Heart right ventricle (tissue), 16 donors: ENCODE data around the gene DNAJC16. TPM values are rescaled to one million over a fixed set of nuclear protein-coding genes. Genes with fewer than 3 reads are reported as not detected.

Source experiments
- ATAC-seq, 8 donors: fragments of 200-7000 bp; cut with Tn5 transposase; one replicate each; pipeline ENCODE4 v1.9.1; 2020; ENCODE audit warnings: mild to moderate bottlenecking in 8 of 8, moderate library complexity in 8 of 8, moderate number of reproducible peaks in 1 of 8
- DNase-seq, 2 donors: peaks; one replicate each; pipeline ENCODE4 v3.0.0-alpha.2; 2020
- H3K27ac ChIP-seq, 10 donors: fragments of 200-600 bp; sonication (generic) in 2 of 10; one replicate each; pipeline versions ENCODE4 v1.5.0 to v1.8.0; 2020 to 2022; ENCODE audit warnings: mild to moderate bottlenecking in 3 of 10
- H3K27me3 ChIP-seq, 7 donors: fragments of 200-600 bp; one replicate each; pipeline ENCODE4 v1.8.0; 2021 to 2022; ENCODE audit warnings: mild to moderate bottlenecking in 2 of 7
- H3K36me3 ChIP-seq, 9 donors: fragments of 200-600 bp; sonication (generic) in 1 of 9; one replicate each; pipeline versions ENCODE4 v1.5.0 to v1.8.0; 2020 to 2022; ENCODE audit warnings: mild to moderate bottlenecking in 2 of 9
- H3K4me1 ChIP-seq, 9 donors: fragments of 200-600 bp; sonication (generic) in 1 of 9; one replicate each; pipeline versions ENCODE4 v1.5.0 to v1.8.0; 2020 to 2022; ENCODE audit warnings: mild to moderate bottlenecking in 4 of 9
- H3K4me3 ChIP-seq, 10 donors: fragments of 200-600 bp; sonication (generic) in 2 of 10; one replicate each; pipeline versions ENCODE4 v1.5.0 to v1.8.0; 2020 to 2022; ENCODE audit warnings: mild to moderate bottlenecking in 7 of 10, moderate library complexity in 2 of 10
- H3K9me3 ChIP-seq, 11 donors: fragments of 200-600 bp in 10 of 11; sonication (generic) in 2 of 11; one replicate each; pipeline versions ENCODE4 v1.5.0 to v1.8.0; 2013 to 2022; ENCODE audit warnings: mild to moderate bottlenecking in 2 of 11, control low read depth in 1 of 11, moderate library complexity in 1 of 11
- CTCF ChIP-seq, 9 donors: fragments of 200-600 bp; sonication (generic) in 2 of 9; IDR thresholded peaks; one replicate each; pipeline versions ENCODE4 v1.5.0 to v1.8.0; 2021 to 2022; ENCODE audit warnings: antibody characterized with exemption in 9 of 9, mild to moderate bottlenecking in 5 of 9, moderate library complexity in 1 of 9
- whole genome bisulfite sequencing, 2 donors: extraction: QIAGEN DNeasy Blood & Tissue Kit; methylation state at CpG; one replicate each; pipeline ENCODE4 v1.1.7; 2013; ENCODE audit warnings: inconsistent platforms in 1 of 2; 5-methylcytosine and 5-hydroxymethylcytosine counted together
- intact Hi-C, 10 donors: fragments of 100-400 bp; cut with DNase I; formaldehyde crosslinking; loops; one replicate each; pipeline versions ENCODE4 v1.11.1 to v1.14.2; 2022
- polyA plus RNA-seq, 2 donors: library from polyadenylated mRNA; stranded (reverse); fragments of 200-250 nt; gene quantifications; one replicate each; pipeline ENCODE4 v1.2.3, GENCODE V29; 2013
- total RNA-seq, 10 donors: library from RNA; stranded (reverse); fragmentation: NEBNext Ultra II Directional in 3 of 10; extraction: Animal tissue kit (Norgen Biotek cat#: 25700) in 3 of 10; gene quantifications; one replicate each; pipeline versions ENCODE4 v1.2.1 to v1.2.4, GENCODE V29; 2021 to 2023
- donor health status: Arrhythmogenic right ventricular cardiomyopathy.
- donor health status: ischemic (EF 13 %, LVEDD 7.1; RV severe dilation, severe dysfunction).
- donor health status: healthy with polysubstance abuse.
- donor health status: DM: no; HTN: yes; CAD: no.
- donor health status: DM: no; HTN: no; CAD: no.
- donor health status: ischemic (EF 25% LVEDD 6.9; RV normal size, moderate dysfunction).
- donor health status: ischemic (EF 25% LVEDD 5.7; RV mildly dilated, moderate dysfunction).
- donor health status: healthy.
- donor health status: DM: yes; HTN: yes; CAD: no.
- donor health status: Ischemic cardiomyopathy.
- donor health status: ischemic (EF 35%, LVEDD 5.7; RV mildly dilated, moderate dysfunction).
- donor health status: nonischemic (EF 11% LVEDD 7.7; RV severe dilation, severe dysfunction).
- donor health status: DM: yes; HTN: yes; CAD: no.
- donor health status: PGD.
- donor health status: ischemic (EF 29% LVEDD 5.4; RV normal size, mild dysfunction).
- donor health status: nonischemic (EF 23%, LVEDD 6.1; RV moderate dilation, normal function).

Gene DNAJC16
- total and polyA plus RNA-seq, 12 donors = 4.7 to 22.8 (median 18.3) TPM

- WGBS, 2 donors = 83 to 87% methylated on average over 18 of the region's 18 CpGs
- H3K4me3 ChIP-seq = no peak overlapping the region
- intact Hi-C loops = no loop called here
- peaks cover 3 to 84% (median 57%) of the 10 kb centered on the region in 9 donors for H3K36me3 ChIP-seq
- H3K4me1 ChIP-seq = no peaks in the 10 kb centered on the region
- no peak overlapping the region for H3K27ac ChIP-seq
- H3K9me3 ChIP-seq = no peaks in the 10 kb centered on the region
- TF ChIP-seq CTCF (IDR thresholded peaks at IDR 0.05) = no peak
- no peak for ATAC-seq
- no peaks in the 10 kb centered on the region for H3K27me3 ChIP-seq
- DNase-seq = no peak
Observed at GRCh38 chr1:15568387-15569073, 41.9 kb downstream of the DNAJC16 start.

- no peak for DNase-seq
- TF ChIP-seq CTCF (IDR thresholded peaks at IDR 0.05) = no peak
- Histone ChIP-seq H3K27ac (no peak overlapping the region), H3K4me3 (no peak overlapping the region), H3K36me3 (peaks cover 3 to 72% (median 37%) of the 10 kb centered on the region in 9 donors), H3K4me1 (peaks cover 0 to 8% (median 0%) of the 10 kb centered on the region in 9 donors), H3K27me3 (no peaks in the 10 kb centered on the region), H3K9me3 (no peaks in the 10 kb centered on the region)
- no peak for ATAC-seq
- intact Hi-C loops = no loop called here
- WGBS, 2 donors = 94 to 100% methylated on average over 1 of the region's 1 CpG
Observed at GRCh38 chr1:15570861-15571260, 44.2 kb downstream of the DNAJC16 start.

GRCh38 chr1:15571266-15571665, 44.6 kb downstream of the DNAJC16 start:
- Histone ChIP-seq H3K27ac (no peak overlapping the region), H3K4me3 (no peak overlapping the region), H3K27me3 (no peaks in the 10 kb centered on the region), H3K4me1 (peaks cover 0 to 8% (median 0%) of the 10 kb centered on the region in 9 donors), H3K9me3 (no peaks in the 10 kb centered on the region), H3K36me3 (peaks cover 2 to 68% (median 32%) of the 10 kb centered on the region in 9 donors)
- intact Hi-C loops = no loop called here
- ATAC-seq (no peak), DNase-seq (no peak)
- no peak for TF ChIP-seq CTCF (IDR thresholded peaks at IDR 0.05)

GRCh38 chr1:15573477-15573876, 46.8 kb downstream of the DNAJC16 start:
- DNase-seq (no peak), ATAC-seq (no peak)
- no peak overlapping the region for H3K4me3 ChIP-seq
- peaks cover 0 to 8% (median 0%) of the 10 kb centered on the region in 9 donors for H3K4me1 ChIP-seq
- H3K27ac ChIP-seq = no peak overlapping the region
- WGBS, 2 donors = 75 to 79% methylated on average over 9 of the region's 9 CpGs
- H3K27me3 ChIP-seq = no peaks in the 10 kb centered on the region
- TF ChIP-seq CTCF (IDR thresholded peaks at IDR 0.05) = no peak
- peaks cover 0 to 46% (median 11%) of the 10 kb centered on the region in 9 donors for H3K36me3 ChIP-seq
- intact Hi-C loops = no loop called here
- no peaks in the 10 kb centered on the region for H3K9me3 ChIP-seq
